ENCODE results near the gene DMBT1.

DMBT1 gene

DNA sequence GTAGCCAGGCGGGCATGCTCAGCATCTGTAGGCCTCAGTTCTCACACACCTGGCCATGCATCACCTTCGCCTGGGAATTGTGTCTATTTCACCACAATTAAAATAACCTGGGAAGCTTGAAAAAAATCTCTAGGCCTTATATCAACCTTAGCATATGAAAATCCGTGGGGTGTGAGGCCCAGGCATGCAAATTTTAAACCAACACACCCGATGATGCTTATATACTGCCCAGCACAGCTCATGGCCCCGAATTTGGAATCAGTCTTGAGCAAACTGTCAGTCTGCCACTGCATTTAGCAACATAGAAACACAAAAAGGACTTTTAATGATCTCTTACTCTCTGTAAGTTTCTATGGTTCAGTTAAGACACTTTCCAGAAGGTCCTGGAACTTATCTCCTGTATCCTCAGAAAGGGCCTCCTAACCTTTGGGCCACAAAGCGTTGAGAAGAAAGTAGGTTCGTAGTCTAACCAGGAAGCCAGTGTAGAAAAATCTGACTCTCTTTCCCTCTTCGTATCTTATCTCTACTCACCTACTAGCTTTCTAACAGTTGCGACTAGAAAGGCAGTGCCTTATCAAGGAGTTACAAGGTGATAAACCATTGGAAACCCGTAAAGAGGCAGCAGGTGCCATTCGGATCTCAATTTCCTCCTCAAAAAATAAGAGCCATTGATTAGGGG is 12.0 kb upstream of the DMBT1 start:
- no peak for DNase-seq (ENCODE audit: low spot score)

DNA sequence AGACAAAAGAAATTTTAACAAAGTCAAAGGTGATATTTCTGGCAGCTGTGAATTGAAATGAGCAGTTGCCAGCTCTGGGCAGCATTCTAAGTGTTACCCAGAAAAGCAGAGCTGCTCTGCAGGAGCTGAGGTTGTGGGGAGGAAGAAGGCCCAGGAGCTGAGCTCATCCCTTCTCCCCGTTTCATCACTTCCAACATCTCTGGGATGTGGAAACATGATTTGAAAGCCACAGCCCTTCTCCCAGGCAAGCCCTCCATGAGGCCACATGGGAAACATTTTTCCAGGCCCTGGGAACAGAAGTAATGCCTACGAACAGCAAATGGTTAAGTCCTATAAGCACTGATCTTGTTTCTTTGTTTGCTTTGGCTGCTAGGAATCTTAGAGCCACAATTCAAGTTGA is 10.9 kb upstream of the DMBT1 start:
- no peak for DNase-seq (ENCODE audit: low spot score)

DNA sequence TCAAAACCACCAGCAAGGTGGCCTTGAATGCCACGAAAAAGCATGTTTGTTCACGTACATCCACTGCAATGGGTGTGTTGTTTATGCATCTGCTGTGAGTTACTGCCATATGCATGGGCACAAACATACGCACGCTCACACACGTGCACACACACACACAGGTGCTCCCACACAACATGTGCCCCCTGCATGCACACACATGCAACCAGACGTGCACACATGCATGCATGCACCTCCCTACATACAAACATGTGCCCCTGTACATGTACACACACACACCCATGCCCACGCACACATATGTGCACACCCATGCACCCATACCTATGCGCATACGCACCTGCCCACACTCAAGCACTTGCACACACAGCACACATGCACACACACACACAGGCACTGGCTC is 10.1 kb upstream of the DMBT1 start:
- no peak for DNase-seq (ENCODE audit: low spot score)

DNA sequence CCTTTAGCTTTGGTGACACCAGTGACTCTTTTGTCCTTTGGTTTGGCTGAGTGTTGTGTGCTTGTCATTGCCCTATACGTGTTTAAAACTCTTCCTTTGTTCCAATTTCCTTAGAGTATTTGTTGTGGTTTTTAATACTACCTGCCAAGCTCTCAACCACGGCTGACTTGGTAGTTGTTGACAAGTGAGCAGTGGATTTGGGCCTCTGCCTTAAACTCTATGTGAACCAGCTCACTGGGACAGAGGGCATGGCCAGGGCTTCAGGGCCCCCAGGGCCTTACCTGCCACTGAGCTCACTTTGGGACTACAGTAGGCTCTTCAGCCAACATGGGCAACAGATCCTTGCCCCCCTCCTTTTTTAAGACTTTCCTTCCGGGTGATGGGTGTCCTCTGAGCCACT is 9.6 kb upstream of the DMBT1 start:
- DNase-seq (ENCODE audit: low spot score) = no peak

DNA sequence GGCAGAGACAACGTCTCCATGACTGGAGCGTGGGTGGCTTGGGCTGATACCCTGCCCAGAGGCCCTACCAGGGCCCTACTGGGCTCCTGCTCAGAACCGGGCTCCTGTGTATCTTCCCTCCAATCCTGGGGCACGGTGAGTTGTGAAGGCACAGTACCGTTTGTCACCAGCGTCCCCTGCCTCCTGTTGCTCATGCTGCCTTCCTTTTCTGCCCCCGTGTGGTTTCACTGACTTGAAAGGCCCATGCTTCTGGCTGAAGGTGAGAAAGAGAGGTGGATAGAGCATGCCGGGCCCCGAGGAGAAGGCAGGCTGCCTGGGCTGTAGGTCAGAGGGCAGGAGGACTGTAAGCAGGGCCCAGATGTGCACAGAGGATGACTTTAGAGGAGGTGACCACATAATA is 9.1 kb upstream of the DMBT1 start:
- DNase-seq (ENCODE audit: low spot score) = peak; percentile 13

DNA sequence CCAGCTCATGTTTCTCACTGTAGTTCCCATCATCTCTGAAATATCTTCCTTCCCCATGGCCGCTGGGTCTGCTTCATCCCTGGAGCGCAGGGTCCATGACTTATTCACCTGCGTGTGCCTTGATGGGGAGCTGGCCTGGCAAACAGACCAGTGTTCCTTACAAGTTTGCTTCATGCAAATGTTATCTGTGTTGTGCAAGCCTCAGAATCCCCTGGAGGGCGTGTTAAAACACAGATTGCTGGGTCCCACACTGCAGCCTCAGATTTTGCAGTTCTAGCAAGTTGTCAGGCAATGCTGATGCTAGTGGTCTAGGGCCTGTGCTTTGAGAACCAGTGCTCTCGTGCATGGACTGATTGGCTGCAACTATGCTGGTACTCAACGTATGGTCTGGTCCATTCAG is 7.2 kb upstream of the DMBT1 start:
- no peak for DNase-seq (ENCODE audit: low spot score)

DNA sequence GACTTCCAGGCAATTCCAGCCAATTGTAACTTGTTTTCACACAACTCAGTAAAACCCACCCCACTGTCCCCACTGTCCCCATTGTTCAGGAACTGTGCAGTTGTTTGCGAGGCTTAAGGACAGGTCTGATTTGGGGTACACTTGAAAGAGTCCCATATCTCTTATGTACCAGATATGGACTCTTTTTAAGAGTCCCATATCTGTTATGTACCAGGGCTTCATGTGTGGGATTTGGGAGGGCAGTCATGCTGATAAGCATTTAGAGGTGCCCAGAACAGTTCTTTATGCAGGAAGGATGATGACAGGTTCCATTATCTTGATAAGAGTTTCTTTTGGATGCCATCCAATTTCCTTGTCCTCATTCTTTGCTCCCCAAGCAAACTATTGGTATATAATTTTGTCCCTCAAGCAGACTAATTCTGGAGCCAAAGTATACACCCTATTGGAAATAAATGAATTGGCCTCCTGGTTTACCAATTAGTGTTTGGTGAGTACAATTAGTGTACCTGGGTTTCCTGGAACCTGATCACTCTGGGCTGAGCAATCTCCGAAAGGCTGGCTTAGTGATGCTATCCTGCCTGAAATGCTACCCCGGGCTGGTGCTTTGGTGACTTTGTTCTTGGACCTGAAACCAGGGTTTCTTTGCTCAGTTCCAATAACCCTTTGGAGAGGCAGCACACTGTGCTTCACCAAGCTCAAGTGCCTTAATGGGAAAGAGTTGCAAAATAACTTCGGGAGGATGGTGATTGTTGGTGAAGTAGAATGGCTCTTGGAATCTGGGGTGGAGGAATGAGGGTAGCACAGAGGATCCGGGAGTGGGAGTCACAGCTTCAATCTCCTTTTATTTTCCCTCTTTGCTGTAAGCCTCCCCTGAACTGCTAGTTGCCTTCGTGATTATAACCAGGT is 6.2 kb upstream of the DMBT1 start:
- no peak for DNase-seq (ENCODE audit: low spot score)

DNA sequence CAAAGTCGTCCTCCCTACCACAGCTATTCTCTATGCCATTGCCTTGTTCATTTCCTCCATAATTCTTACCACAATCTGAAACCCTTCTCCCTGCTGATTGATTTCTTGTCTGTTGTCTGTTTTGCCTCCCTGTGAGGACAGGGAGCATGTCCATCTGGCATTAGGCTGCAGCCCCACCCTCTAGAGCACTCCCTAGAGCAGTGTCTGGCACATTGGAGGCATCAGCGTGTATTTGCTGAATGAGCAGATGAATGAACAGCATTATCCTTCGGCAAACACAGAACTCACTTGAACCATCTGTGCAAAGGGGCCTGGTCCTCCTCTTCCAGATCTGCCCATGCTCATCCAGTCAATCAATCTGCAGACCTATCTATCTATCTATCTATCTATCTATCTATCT is 5.1 kb upstream of the DMBT1 start:
- DNase-seq (ENCODE audit: low spot score) = no peak

DNA sequence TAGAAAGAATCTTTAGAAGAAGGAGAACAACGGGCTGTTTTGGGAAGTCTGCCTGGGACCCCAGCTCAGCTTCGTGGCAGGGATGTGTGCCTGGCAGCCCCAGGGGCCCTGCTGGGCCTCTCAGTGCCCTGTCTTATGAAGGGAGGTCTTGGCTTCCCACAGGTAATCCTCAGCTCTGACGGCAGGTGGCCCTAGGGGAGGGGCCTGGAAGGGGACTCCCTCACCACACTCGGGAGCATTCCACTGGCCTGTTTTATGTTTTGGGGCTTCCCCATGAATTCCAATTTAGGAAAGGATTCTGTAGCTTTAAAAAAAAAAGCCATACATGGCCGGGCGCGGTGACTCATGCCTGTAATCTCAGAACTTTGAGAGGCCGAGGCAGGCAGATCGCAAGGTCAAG is 3.0 kb upstream of the DMBT1 start:
- DNase-seq (ENCODE audit: low spot score) = no peak

DNA sequence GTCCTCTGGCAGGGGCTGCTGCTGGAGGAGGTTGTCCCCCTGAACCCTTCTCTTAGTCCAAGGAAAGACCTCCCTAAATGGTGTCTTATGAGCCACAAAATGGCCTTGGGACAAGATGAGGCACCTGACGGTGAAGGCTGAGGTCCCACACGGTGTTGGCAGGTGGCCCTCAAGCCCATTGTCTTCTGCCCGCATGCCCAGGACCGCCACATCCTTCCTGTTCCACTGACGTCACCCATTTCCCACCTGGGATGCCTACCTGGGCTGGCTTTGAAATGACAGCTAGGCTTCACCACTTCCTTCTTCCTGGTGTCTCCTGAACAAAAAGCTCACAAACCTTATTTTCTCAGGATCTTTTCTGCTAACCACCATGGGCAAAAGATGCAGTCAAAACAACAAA is 2.1 kb upstream of the DMBT1 start:
- no peak for DNase-seq (ENCODE audit: low spot score)

DNA sequence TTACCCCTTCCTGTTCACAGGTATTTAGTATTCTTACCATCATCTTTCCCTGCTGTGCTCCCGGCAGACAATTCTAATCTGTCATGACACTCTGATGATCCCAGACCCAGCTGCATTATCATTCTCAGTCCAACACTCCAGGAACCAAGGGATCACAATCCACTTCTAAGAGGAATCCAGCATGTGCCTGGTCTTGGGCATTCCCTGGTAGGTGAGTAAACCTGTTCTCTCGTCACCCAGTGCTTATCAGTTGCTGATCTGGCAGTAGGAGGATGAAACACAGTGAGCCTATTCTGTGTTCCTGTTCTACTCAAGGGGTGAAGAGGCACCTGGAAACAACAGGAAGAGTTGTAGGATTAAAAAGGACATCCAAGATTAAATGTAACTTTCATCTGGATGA is 1.3 kb upstream of the DMBT1 start:
- DNase-seq (ENCODE audit: low spot score) = no peak

DNA sequence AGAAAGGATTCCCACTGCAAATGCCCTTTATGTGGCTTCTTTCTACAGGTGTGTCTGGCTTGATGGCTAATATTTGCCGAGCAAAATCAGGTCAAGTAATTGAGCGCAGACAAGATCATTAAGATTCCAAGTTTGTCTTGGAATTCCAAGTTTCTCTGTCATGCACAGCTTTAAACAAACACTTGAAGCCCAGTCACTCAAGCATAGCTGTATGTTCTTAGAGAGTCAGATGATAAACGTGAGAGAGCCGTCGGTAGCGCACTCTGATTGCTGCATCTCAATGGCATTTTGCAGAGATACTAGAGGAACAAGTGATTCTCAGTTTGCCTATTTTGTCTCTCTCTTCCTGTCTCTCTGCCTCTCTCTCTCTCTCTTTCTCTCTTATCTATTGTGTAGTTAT is 658 bp downstream of the DMBT1 start:
- DNase-seq (ENCODE audit: low spot score) = no peak

DNA sequence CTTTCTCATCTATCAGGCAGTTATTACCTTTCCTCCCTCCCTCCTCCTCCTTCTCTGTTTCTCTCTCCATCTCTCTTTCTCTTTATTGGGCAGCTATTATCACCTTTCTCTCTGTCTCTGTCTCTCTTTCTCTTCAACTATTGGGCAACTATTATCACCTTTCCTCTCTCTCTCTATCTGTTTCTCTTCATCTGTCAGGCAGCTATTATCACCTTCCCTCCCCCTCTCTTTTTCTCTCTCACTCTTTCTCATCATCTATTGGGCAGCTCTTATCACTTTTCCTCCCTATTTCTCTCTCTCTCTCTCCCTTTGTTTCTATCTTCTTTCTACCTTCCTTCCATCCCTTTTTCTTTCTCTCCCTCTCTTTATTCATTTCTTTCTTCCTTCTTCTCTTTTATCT is 1.2 kb downstream of the DMBT1 start:
- no peak for DNase-seq (ENCODE audit: low spot score)

DNA sequence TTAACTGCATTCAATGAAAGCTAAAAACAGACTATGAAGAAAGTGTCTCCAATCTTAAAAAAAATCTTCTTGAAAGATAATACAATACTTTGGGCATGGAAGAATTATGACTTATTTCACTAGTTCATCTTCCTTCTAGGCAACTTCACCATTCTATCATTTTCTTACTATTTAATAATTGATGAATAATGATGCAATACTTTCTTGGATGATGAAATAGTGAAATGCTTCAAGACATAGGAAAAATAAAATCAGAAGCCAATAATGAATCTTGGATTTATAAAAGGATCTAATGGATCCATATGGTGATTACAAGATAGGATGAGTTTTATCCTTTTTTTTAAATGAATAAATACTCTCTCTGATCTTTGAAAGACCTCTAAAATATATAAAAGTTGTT is 4.4 kb downstream of the DMBT1 start:
- DNase-seq (ENCODE audit: low spot score) = no peak

DNA sequence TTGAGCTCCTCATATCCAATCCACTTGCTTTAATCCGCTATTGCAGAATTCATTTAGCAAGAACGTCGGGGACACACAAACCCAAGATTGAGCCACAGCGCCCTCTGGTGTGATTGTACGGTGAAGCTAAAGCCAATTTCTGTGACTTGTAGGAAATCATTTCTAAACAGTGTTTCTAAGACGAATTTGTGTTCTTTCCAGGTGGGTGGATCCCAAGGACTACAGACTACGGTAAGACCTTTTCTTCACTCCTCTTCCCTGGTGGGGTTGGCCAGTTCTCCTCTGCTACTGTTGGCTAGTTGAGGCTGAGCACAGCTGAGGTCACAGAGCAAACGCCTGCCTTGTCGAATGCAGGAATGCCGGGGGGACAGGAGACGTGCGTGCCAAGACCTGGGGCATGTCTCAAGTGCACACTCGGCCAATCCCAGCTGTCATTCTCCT is 5.2 kb downstream of the DMBT1 start:
- DNase-seq (ENCODE audit: low spot score) = peak; percentile 79

DNA sequence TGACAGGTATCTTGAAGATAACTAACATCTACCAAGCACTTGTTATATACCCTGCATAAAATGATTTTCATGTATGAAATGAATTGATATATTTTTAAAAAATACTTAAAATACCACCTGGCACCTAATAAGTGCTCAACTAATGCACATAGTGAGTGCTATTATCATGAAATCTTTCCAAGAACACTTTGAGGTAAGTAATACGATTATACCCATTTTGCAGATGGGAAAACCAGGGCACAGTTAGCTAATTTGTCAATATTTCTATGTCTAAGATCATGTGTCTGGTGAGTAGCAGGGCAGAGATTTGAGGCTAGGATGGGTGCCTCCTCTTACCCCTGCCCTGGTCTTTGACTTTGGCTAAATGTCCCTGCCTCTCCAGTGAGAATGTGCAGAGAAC is 6.1 kb downstream of the DMBT1 start:
- no peak for DNase-seq (ENCODE audit: low spot score)

DNA sequence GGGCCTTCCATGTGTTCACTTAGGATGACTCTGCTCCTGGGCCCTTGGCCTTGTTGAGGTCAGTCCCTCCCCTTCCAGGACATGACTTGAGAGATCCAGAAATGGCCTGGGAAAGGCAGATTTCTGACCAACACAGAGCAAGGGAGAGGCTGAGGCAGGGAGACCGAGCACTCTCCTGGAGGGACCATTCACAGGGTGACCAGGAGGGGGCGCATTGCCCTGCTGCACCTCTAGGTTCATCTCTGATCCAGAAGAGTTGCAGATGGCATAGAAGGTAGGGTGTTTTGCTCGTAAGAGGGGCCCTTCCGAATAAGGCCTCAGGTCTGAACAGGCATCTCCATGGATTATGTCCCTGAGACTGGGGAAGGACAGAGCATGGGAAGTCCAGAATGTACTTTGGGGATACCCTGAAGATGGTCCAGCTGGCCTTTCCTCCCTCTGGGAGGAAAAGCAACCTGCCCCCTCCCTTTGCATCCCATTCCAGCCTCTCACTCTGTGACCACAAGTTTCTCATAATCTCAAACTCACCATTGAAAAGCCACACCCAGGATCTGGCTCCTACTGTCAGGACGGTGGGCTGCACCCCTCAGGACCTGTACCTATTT is 6.6 kb downstream of the DMBT1 start:
- peak; percentile 51 for DNase-seq (ENCODE audit: low spot score)

DNA sequence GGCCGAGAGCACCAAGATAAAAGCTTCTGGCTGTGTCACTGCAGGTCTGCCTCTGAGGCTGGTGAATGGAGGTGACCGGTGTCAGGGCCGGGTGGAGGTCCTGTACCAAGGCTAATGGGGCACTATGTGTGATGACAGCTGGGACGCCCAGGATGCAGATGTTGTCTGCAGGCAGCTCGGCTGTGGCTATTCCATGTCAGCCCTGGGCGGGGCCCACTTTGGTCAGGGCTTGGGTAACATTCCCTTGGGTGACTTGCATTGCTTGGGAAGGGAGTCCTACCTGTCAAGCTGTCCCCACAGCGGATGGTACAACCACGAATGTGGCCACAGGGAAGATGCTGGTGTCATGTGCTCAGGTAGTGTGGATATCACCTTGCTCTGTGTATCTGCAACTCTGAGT is 8.0 kb downstream of the DMBT1 start:
- DNase-seq (ENCODE audit: low spot score) = no peak

DNA sequence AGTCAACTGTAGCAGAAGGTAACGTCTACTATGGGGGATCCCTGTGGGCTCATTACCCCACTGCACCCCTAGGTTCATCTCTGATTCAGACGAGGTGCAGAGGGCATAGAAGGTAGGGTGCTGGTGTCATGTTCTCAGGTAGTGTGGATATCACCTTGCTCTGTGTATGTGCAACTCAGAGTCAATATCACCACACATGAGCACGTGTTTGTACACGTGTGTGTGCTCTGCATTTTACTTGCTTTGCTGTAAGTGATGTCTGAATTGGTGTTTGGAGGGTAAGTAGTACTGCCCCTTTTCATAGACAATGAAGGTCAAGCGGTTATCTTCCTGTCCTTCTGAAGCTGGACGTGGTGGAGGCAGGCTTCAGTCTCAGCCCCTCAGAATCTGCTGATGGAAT is 10.4 kb downstream of the DMBT1 start:
- no peak for DNase-seq (ENCODE audit: low spot score)

DNA sequence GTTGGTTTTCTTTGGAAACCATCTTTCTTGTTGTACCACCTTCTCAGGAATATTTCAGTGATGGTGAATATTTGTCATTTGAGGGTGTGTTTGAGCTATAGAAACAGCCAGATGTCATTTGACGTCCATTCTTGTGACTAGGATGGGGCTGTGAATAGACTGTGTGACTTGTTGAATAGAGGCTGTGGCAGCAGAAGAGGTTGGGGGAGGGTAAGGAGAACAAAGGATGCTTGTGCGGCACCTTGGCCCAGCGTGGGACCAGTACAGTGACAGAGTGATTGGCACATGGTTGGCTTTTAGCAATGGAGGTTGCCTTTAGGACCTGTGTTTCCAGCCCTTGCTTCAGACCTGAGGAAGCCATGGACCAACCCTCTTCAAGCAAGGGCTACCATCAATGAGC is 11.3 kb downstream of the DMBT1 start:
- DNase-seq (ENCODE audit: low spot score) = no peak

DNA sequence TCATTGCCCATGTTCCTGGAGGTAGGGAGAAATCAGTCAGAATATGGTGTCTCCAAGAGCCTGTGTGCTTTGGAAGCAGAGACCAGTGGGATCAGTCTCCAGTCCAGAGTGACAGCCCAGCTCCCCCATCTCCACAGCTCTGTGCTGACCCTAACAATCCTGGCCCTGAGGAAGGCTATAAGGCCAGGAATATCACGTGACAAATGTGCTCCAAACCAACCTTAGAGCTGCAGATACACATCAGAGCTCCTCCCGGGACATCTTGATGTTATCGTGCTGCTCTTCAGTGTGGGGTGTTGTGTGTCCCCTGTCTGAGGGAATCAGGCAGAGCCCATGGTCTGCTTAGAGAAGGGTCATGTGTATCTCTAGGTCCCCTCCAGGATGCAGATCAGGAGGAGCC is 15.2 kb downstream of the DMBT1 start:
- no peak for DNase-seq (ENCODE audit: low spot score)

DNA sequence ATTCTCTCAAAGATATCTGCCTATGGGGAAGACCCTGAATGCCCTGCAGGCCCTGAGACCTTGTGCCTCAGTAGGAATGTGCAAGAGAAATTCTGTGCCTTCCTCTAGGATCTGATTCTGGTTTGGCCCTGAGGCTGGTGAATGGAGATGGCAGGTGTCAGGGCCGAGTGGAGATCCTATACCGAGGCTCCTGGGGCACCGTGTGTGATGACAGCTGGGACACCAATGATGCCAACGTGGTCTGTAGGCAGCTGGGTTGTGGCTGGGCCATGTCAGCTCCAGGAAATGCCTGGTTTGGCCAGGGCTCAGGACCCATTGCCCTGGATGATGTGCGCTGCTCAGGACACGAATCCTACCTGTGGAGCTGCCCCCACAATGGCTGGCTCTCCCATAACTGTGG is 15.7 kb downstream of the DMBT1 start:
- no peak for DNase-seq (ENCODE audit: low spot score)

DNA sequence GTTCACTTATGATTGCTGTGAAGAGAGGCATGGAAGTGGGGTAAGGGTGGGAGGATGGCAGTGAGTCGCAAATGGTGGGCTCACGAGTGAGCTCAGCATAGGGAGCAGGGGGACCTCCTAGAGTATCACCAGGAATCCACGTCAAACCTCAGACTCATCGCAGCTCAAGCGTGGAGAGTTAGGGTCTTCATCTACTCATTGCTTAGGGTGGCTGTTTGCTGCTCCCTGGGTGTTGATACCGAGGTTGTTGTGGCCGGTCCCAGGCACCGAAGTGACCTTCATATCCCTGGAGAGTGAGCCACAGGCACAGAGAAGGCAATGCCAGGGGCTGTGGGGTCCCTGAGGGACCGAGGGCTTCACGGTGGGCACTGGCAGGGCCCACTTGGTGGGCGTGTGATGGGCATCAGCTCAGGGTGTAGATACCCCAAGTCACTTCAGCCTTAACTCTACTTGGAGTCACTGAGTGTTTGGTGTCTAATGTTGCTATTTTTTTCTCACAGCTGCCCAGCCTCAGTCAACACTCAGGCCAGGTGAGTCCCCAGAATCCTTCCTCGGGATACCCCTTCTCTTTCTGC is 16.8 kb downstream of the DMBT1 start:
- no peak for DNase-seq (ENCODE audit: low spot score)

Data from NAMALWA (cell line).